Glutamatergic neuron (in vitro differentiated cells): ENCODE data around the gene FLOT1. TPM values are rescaled to one million over a fixed set of nuclear protein-coding genes. Genes with fewer than 3 reads are reported as not detected.
"Not testable (repeated sequence)": the region's sequence is repeated elsewhere in the genome, so short reads cannot be mapped to it uniquely, and the experiment has no call there.

Source experiments
- DNase-seq: peaks from one replicate; pipeline ENCODE4 v3.0.0; 2022
- H3K27ac Mint-ChIP-seq: one replicate; pipeline ENCODE4 v1.8.0; 2020; ENCODE audit warnings: mild to moderate bottlenecking, mixed read lengths, inconsistent platforms; ENCODE audit not compliant: unreplicated experiment
- H3K27me3 Mint-ChIP-seq: one replicate; pipeline ENCODE4 v1.8.0; 2020; ENCODE audit warnings: mild to moderate bottlenecking, moderate library complexity, mixed read lengths, inconsistent platforms; ENCODE audit not compliant: unreplicated experiment
- H3K36me3 Mint-ChIP-seq: one replicate; pipeline ENCODE4 v1.8.0; 2020; ENCODE audit warnings: mild to moderate bottlenecking, mixed read lengths, inconsistent platforms; ENCODE audit not compliant: unreplicated experiment
- H3K4me1 Mint-ChIP-seq: one replicate; pipeline ENCODE4 v1.8.0; 2020; ENCODE audit warnings: mild to moderate bottlenecking, low read depth, mixed read lengths, inconsistent platforms; ENCODE audit not compliant: unreplicated experiment
- H3K4me3 Mint-ChIP-seq: one replicate; pipeline ENCODE4 v1.8.0; 2020; ENCODE audit warnings: mild to moderate bottlenecking, mixed read lengths, inconsistent platforms; ENCODE audit not compliant: unreplicated experiment
- H3K9me3 Mint-ChIP-seq: one replicate; pipeline ENCODE4 v1.8.0; 2020; ENCODE audit warnings: mild to moderate bottlenecking, moderate library complexity, mixed read lengths, inconsistent platforms; ENCODE audit not compliant: unreplicated experiment
- total RNA-seq: library from RNA; stranded (reverse); fragmentation: NEBNext Ultra II Directional; extraction: Animal tissue kit (Norgen Biotek cat#: 25700); gene quantifications from one replicate; pipeline ENCODE4 v1.2.1, GENCODE V29; 2021; ENCODE audit not compliant: unreplicated experiment
- TF ChIP-seq, protein P1 (sequence below): fragments of 200-600 bp; sonication (generic); IDR thresholded peaks from one replicate; pipeline ENCODE4 v1.5.0; 2021; ENCODE audit not compliant: partially characterized antibody, unreplicated experiment

Gene FLOT1
- total RNA-seq, 1 donor from 2014 or later = 191 TPM

DNA sequence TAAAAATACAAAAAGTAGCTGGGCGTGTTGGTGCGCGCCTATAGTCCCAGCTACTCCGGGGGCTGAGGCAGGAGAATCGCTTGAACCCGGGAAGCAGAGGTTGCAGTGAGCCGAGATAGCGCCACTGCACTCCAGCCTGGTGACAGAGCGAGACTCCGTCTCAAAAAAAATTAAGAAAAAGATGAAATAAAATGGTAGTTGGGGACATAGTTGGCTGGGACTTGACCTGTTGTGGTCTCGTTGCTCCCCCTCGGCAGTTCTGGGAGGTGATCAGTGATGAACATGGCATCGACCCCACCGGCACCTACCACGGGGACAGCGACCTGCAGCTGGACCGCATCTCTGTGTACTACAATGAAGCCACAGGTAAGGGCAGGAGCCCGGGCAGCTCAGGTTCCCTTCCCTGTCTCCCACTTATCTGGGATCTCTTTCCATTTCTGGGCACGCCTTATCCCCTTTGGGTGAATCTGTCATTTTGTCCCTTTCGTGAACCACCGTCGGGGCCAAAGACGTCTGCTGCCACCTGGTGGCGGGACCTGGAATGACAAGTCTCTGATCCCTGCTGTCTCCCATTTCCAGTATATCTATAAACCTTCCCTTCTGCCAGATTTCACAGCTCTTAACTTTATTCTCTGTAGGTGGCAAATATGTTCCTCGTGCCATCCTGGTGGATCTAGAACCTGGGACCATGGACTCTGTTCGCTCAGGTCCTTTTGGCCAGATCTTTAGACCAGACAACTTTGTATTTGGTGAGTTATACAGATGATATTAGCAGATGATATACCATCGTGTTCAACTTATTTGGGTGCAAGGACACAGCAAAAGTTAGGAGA is 20.0 kb downstream of the FLOT1 start:
- peaks cover 31% of the 10 kb centered on the region for H3K4me1 Mint-ChIP-seq
- peaks cover 40% of the 10 kb centered on the region for H3K27me3 Mint-ChIP-seq
- TF ChIP-seq, protein P1, sequence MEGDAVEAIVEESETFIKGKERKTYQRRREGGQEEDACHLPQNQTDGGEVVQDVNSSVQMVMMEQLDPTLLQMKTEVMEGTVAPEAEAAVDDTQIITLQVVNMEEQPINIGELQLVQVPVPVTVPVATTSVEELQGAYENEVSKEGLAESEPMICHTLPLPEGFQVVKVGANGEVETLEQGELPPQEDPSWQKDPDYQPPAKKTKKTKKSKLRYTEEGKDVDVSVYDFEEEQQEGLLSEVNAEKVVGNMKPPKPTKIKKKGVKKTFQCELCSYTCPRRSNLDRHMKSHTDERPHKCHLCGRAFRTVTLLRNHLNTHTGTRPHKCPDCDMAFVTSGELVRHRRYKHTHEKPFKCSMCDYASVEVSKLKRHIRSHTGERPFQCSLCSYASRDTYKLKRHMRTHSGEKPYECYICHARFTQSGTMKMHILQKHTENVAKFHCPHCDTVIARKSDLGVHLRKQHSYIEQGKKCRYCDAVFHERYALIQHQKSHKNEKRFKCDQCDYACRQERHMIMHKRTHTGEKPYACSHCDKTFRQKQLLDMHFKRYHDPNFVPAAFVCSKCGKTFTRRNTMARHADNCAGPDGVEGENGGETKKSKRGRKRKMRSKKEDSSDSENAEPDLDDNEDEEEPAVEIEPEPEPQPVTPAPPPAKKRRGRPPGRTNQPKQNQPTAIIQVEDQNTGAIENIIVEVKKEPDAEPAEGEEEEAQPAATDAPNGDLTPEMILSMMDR = peak; percentile 98

DNA sequence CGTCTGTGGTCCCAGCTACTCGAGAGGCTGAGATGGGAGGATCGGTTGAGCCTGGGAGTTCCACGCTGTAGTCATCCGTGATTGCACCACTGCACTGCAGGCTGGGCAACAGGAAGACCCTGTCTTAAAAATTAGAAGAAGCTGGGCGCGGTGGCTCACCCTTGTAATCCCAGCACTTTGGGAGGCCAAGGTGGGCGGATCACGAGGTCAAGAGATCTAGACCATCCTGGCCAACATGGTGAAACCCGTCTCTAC is 20.5 kb downstream of the FLOT1 start:
- peaks cover 46% of the 10 kb centered on the region for H3K27me3 Mint-ChIP-seq
- peak overlapping the region; percentile 82 for H3K27ac Mint-ChIP-seq
- peaks cover 31% of the 10 kb centered on the region for H3K4me1 Mint-ChIP-seq
- DNase-seq = not testable (repeated sequence)
- H3K4me3 Mint-ChIP-seq = peak overlapping the region; percentile 93
- H3K9me3 Mint-ChIP-seq = peaks cover 47% of the 10 kb centered on the region
- H3K36me3 Mint-ChIP-seq = peaks cover 16% of the 10 kb centered on the region

More for the DNA sequence above, 20.0 kb downstream of the FLOT1 start:
- Mint-ChIP-seq H3K9me3 (peaks cover 46% of the 10 kb centered on the region), H3K4me3 (peak overlapping the region; percentile 93), H3K27ac (peak overlapping the region; percentile 82), H3K36me3 (peaks cover 16% of the 10 kb centered on the region)
- peak; percentile 87 for DNase-seq

DNA sequence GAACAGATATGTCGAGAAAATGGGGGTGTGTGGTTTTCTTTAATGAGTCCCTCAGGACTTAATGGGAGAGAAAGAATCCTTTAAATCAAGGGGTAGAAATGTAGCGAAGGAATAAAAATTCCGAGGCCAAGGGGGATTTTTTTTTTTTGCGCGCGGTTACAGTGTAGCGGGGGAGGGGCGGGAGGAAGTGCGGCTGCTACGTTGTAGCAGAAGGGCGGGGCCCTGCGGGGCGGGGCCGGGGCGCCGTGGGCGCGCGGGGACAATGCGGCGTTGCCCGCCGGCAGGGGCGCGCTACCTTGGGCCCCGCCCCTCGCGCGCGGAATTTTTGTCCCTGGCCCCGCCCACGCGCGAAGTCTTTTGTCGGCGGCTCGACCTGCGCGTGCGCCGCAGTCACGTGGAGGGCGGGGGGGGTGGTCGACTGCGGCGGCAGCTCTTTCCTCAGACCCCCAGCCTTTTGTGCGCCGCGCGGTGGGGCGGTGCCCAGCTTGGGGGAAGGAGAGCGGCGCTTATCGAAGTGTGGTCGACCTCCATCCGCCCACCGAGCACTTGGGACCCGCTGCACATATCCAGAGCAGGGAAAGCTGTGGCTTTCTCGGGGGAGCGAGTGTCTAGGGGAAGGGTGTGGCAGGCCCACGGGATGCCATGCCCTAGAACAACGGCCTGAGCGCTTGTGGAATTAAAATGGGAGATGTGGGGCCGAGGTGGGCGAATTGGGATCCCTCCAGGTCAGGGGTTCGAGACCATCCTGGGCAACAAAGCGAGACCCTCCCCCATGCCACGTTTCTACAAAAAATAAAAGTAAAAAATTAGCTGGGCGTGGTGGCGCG is 21.1 kb downstream of the FLOT1 start:
- peak; percentile 94 for DNase-seq
- Mint-ChIP-seq H3K4me3 (peak overlapping the region; percentile 93), H3K27ac (peak overlapping the region; percentile 98), H3K4me1 (peaks cover 34% of the 10 kb centered on the region), H3K36me3 (peaks cover 16% of the 10 kb centered on the region), H3K27me3 (peaks cover 46% of the 10 kb centered on the region), H3K9me3 (peaks cover 47% of the 10 kb centered on the region)
- TF ChIP-seq, protein P1 = peak; percentile 32

DNA sequence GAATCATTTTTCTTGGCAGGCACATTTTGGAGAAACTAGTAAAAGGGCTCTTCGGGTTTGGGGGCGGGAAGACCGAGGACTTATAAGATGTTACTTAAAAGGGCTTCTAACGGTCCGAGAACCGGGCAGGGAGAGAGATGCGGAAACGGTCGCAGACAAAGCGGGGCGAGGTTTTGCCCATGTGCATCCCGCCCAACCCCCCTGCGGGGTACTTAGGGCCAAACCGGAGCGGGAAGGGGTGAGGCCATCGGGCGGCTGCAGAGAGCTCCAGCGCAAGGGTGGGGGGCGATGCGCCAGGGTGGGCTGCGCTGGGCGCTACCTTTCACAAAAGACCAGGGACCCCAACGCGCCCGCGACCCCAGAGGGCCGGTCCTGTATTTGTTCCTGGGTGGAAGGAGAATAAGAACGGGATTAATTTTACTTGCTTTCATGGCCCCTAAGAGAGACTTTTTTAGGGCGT is 21.7 kb downstream of the FLOT1 start:
- DNase-seq = peak; percentile 81
- H3K4me3 Mint-ChIP-seq = peak overlapping the region; percentile 90
- H3K9me3 Mint-ChIP-seq = peaks cover 48% of the 10 kb centered on the region
- TF ChIP-seq, protein P1 = no peak
- H3K27ac Mint-ChIP-seq = peak overlapping the region; percentile 98
- peaks cover 16% of the 10 kb centered on the region for H3K36me3 Mint-ChIP-seq
- H3K27me3 Mint-ChIP-seq = peaks cover 46% of the 10 kb centered on the region
- H3K4me1 Mint-ChIP-seq = peaks cover 37% of the 10 kb centered on the region

DNA sequence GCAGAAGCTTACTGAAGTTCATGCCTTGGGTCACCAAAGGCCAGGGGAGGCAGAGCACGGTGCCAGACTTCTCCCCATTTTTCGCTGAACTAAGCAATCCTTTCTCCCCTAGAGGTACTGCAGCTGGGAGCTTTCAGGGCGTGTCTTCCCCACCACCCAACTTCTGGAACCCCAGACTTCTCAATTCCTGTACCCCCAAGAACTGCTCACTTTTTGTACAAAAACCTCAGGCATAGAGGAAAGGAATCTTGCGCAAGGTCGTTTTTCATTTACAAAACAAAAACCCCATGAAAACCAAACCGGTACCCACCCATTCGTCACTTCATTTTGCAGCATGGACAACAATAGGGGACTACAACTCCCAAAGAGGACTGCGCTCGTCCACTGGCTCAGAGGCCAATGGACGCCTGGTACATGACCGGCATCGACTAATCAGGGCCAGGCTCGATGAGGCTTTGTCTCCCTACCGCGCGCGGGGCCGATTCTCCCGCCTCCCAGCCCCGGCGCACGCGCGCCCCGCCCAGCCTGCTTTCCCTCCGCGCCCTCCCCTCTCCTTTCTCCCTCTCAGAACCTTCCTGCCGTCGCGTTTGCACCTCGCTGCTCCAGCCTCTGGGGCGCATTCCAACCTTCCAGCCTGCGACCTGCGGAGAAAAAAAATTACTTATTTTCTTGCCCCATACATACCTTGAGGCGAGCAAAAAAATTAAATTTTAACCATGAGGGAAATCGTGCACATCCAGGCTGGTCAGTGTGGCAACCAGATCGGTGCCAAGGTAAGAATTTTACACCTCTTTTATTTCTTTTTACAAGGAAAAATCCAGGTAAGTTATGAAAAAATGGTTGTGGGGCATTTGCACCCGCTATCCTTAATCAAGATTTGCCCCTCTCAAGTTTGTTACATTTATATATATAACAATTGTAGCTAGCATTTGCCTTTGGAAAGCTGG is 22.4 kb downstream of the FLOT1 start, which contains the start of gene TUBB:
TSS of gene TUBB (plus strand) at position 562 of the 947 bp plus-strand sequence. CDS start at position 717, 155 bp downstream.
- peaks cover 16% of the 10 kb centered on the region for H3K36me3 Mint-ChIP-seq
- peak within 1 kb of the TSS; percentile 98 for H3K27ac Mint-ChIP-seq
- DNase-seq = peak; percentile 96
- peaks cover 32% of the 10 kb centered on the region for H3K4me1 Mint-ChIP-seq
- peaks cover 45% of the 10 kb centered on the region for H3K27me3 Mint-ChIP-seq
- peaks cover 47% of the 10 kb centered on the region for H3K9me3 Mint-ChIP-seq
- TF ChIP-seq, protein P1 = peak; percentile 29
- H3K4me3 Mint-ChIP-seq = peak within 1 kb of the TSS; percentile 90
